GM06990 (cell line): ENCODE data around the gene DNAJC6.

Source experiments
- DNase-seq: peaks from one replicate; pipeline ENCODE4 v3.0.0-alpha.2; 2011; ENCODE audit not compliant: insufficient read length; ENCODE audit errors: extremely low read depth
- H3K27me3 ChIP-seq: replicated peaks from 2 replicates; pipeline ENCODE4 v1.6.0; 2011; ENCODE audit warnings: low read length; ENCODE audit not compliant: control insufficient read depth, insufficient read depth
- H3K36me3 ChIP-seq: 2 replicates; pipeline ENCODE4 v1.5.1; 2011; ENCODE audit warnings: low read length; ENCODE audit not compliant: control insufficient read depth, insufficient read depth
- H3K4me3 ChIP-seq: replicated peaks from 2 replicates; pipeline ENCODE4 v1.5.1; 2011; ENCODE audit warnings: low read depth, mild to moderate bottlenecking, control low read depth, low read length
- CTCF ChIP-seq: IDR thresholded peaks from 2 replicates; pipeline ENCODE4 v1.5.1; 2011; ENCODE audit warnings: low read length, control low read depth, mild to moderate bottlenecking, inconsistent platforms; ENCODE audit not compliant: insufficient read depth, poor library complexity, severe bottlenecking

The DNAJC6 gene

GRCh38 chr1:65308781-65309303, 501 bp upstream of the DNAJC6 start:
- no peak for TF ChIP-seq CTCF
- H3K4me3 ChIP-seq = no peak overlapping the region

GRCh38 chr1:65310078-65310587, 790 bp downstream of the DNAJC6 start:
- no peak for TF ChIP-seq CTCF
- H3K27me3 ChIP-seq = no peaks in the 10 kb centered on the region
- H3K4me3 ChIP-seq = no peak overlapping the region
- no peak for DNase-seq
- H3K36me3 ChIP-seq = no peaks in the 10 kb centered on the region

More at GRCh38 chr1:65308781-65309303, 501 bp upstream of the DNAJC6 start:
- H3K27me3 ChIP-seq = no peaks in the 10 kb centered on the region
- DNase-seq = no peak
- H3K36me3 ChIP-seq = no peaks in the 10 kb centered on the region

GRCh38 chr1:65311760-65312159, 2.4 kb downstream of the DNAJC6 start:
- no peak overlapping the region for H3K4me3 ChIP-seq
- no peaks in the 10 kb centered on the region for H3K36me3 ChIP-seq
- no peaks in the 10 kb centered on the region for H3K27me3 ChIP-seq
- DNase-seq = no peak
- TF ChIP-seq CTCF = no peak

GRCh38 chr1:65316233-65316632, 6.9 kb downstream of the DNAJC6 start:
- no peaks in the 10 kb centered on the region for H3K36me3 ChIP-seq
- H3K4me3 ChIP-seq = no peak overlapping the region
- H3K27me3 ChIP-seq = no peaks in the 10 kb centered on the region
- no peak for DNase-seq
- TF ChIP-seq CTCF = no peak

- no peak overlapping the region for H3K4me3 ChIP-seq
- no peaks in the 10 kb centered on the region for H3K36me3 ChIP-seq
- no peak for DNase-seq
- TF ChIP-seq CTCF = no peak
- no peaks in the 10 kb centered on the region for H3K27me3 ChIP-seq
Measured at GRCh38 chr1:65317866-65318653, 8.7 kb downstream of the DNAJC6 start.
